SK-N-SH (cell line): ENCODE data around the gene H1-8. TPM values are rescaled to one million over a fixed set of nuclear protein-coding genes. Genes with fewer than 3 reads are reported as not detected.

Experiments
- CTCF ChIA-PET: fragments of 300-600, 350-600 bp; formaldehyde crosslinking; extraction: SDS; loops from one replicate; lab custom pipeline; 2021; lab: Yijun Ruan, JAX
- POLR2A ChIA-PET: fragments of 350-600 bp; sonication (Branson Sonifier 250); formaldehyde crosslinking; extraction: SDS; loops from one replicate; lab custom pipeline; 2020; ENCODE audit warnings: antibody characterized with exemption, inconsistent platforms; lab: Yijun Ruan, JAX
- DNase-seq: peaks from one replicate; pipeline ENCODE4 v3.0.0; 2012
- H2AFZ ChIP-seq: fragments of 200-600 bp; sonication (generic); 2 replicates; pipeline ENCODE4 v1.8.1; 2016; ENCODE audit warnings: antibody characterized with exemption, mild to moderate bottlenecking, low read depth
- H3F3A ChIP-seq: fragments of 200-600 bp; sonication (generic); replicated peaks from 2 replicates; pipeline ENCODE3; 2016; ENCODE audit warnings: antibody characterized with exemption, mild to moderate bottlenecking; ENCODE audit not compliant: insufficient read depth
- H3K27ac ChIP-seq, 2 experiments: fragments of 200-500 bp in 1 of 2; fragments of 200-600 bp in 1 of 2; sonication (Bioruptor generic) in 1 of 2; sonication (generic), shearing (Covaris generic) in 1 of 2; 2 replicates each; pipeline versions ENCODE4 v1.5.1 to v1.6.1; 2014 to 2016; ENCODE audit warnings: low read depth in 2 of 2, inconsistent platforms in 1 of 2, low read length in 1 of 2, mild to moderate bottlenecking in 1 of 2, mixed read lengths in 1 of 2
- H3K27me3 ChIP-seq: fragments of 200-600 bp; sonication (generic), shearing (Covaris generic); 2 replicates; pipeline ENCODE4 v1.6.1; 2016; ENCODE audit warnings: mixed run types; ENCODE audit not compliant: insufficient read depth
- H3K36me3 ChIP-seq, 2 experiments: fragments of 200-500 bp in 1 of 2; fragments of 200-600 bp in 1 of 2; sonication (Bioruptor generic) in 1 of 2; sonication (generic) in 1 of 2; replicated peaks in 1 of 2; 2 replicates each; pipeline versions ENCODE3 to v1.5.1; 2014 to 2016; ENCODE audit warnings: low read length in 1 of 2, mild to moderate bottlenecking in 1 of 2; ENCODE audit not compliant: insufficient read depth in 2 of 2, control insufficient read depth in 1 of 2
- H3K4me1 ChIP-seq, 2 experiments: fragments of 200-500 bp in 1 of 2; fragments of 200-600 bp in 1 of 2; sonication (Bioruptor generic) in 1 of 2; sonication (generic), shearing (Covaris generic) in 1 of 2; 2 replicates each; pipeline versions ENCODE4 v1.5.1 to v1.6.1; 2014 to 2016; ENCODE audit warnings: low read depth in 1 of 2, low read length in 1 of 2, mixed run types in 1 of 2; ENCODE audit not compliant: insufficient read depth in 2 of 2, control insufficient read depth in 1 of 2
- H3K4me2 ChIP-seq: fragments of 200-600 bp; sonication (generic), shearing (Covaris generic); 2 replicates; pipeline ENCODE4 v1.6.1; 2017; ENCODE audit warnings: mixed run types
- H3K4me3 ChIP-seq, 2 experiments: fragments of 200-500 bp in 1 of 2; fragments of 200-600 bp in 1 of 2; sonication (Bioruptor generic) in 1 of 2; sonication (generic), shearing (Covaris generic) in 1 of 2; 2 replicates each; pipeline versions ENCODE4 v1.5.1 to v1.8.1; 2014 to 2016; ENCODE audit warnings: low read depth in 2 of 2, inconsistent platforms in 1 of 2, low read length in 1 of 2, mild to moderate bottlenecking in 1 of 2, mixed read lengths in 1 of 2, moderate library complexity in 1 of 2
- H3K79me2 ChIP-seq: fragments of 200-600 bp; sonication (generic); 2 replicates; pipeline ENCODE4 v1.8.1; 2017; ENCODE audit warnings: mild to moderate bottlenecking; ENCODE audit not compliant: insufficient read depth
- H3K9ac ChIP-seq: fragments of 200-600 bp; sonication (generic); 2 replicates; pipeline ENCODE4 v1.6.1; 2017; ENCODE audit warnings: mixed run types
- H3K9me2 ChIP-seq: fragments of 200-600 bp; sonication (generic); 2 replicates; pipeline ENCODE4 v1.6.1; 2017; ENCODE audit warnings: mixed run types
- H3K9me3 ChIP-seq: fragments of 200-600 bp; sonication (generic); 2 replicates; pipeline ENCODE4 v1.6.1; 2017; ENCODE audit warnings: mixed run types, mild to moderate bottlenecking, moderate library complexity
- H4K20me1 ChIP-seq: fragments of 200-600 bp; sonication (generic); 2 replicates; pipeline ENCODE4 v1.6.1; 2017; ENCODE audit warnings: mild to moderate bottlenecking, mixed run types; ENCODE audit not compliant: insufficient read depth
- ELF1 ChIP-seq: IDR thresholded peaks from 2 replicates; pipeline ENCODE4 v1.4.0; 2012
- EP300 ChIP-seq, 2 experiments: IDR thresholded peaks; 2 replicates each; pipeline versions ENCODE4 v1.4.0 to v1.6.1; 2012; ENCODE audit warnings: borderline replicate concordance in 1 of 2, low read depth in 1 of 2, low read length in 1 of 2
- EZH2phosphoT487 ChIP-seq: fragments of 200-600 bp; sonication (generic); IDR thresholded peaks from 2 replicates; pipeline ENCODE4 v1.6.1; 2017; ENCODE audit warnings: low read depth, mixed run types, mild to moderate bottlenecking, antibody characterized with exemption, moderate library complexity, borderline replicate concordance
- FOSL2 ChIP-seq: IDR thresholded peaks from 2 replicates; pipeline ENCODE4 v1.4.0; 2012; ENCODE audit warnings: low read depth, mild to moderate bottlenecking, moderate library complexity, borderline replicate concordance
- JUND ChIP-seq: IDR thresholded peaks from 2 replicates; pipeline ENCODE4 v1.4.0; 2012
- MEF2A ChIP-seq: IDR thresholded peaks from 2 replicates; pipeline ENCODE4 v1.4.0; 2012; ENCODE audit warnings: low read depth, borderline replicate concordance
- MXI1 ChIP-seq: IDR thresholded peaks from 2 replicates; pipeline ENCODE4 v1.6.1; 2012; ENCODE audit warnings: mild to moderate bottlenecking, low read depth, low read length, improper control_type of control experiment
- NFIC ChIP-seq: IDR thresholded peaks from 2 replicates; pipeline ENCODE4 v1.4.0; 2012; ENCODE audit warnings: borderline replicate concordance
- POLR2AphosphoS5 ChIP-seq: IDR thresholded peaks from 2 replicates; pipeline ENCODE4 v1.6.1; 2012; ENCODE audit warnings: low read depth, low read length
- RAD21 ChIP-seq: IDR thresholded peaks from 2 replicates; pipeline ENCODE4 v1.6.1; 2012; ENCODE audit warnings: mild to moderate bottlenecking, low read length
- RXRA ChIP-seq: IDR thresholded peaks from 2 replicates; pipeline ENCODE4 v1.4.0; 2012; ENCODE audit warnings: low read depth, mild to moderate bottlenecking, borderline replicate concordance
- SIN3A ChIP-seq: IDR thresholded peaks from 2 replicates; pipeline ENCODE4 v1.6.1; 2012; ENCODE audit warnings: low read depth, mild to moderate bottlenecking, low read length, moderate library complexity, borderline replicate concordance
- TAF1 ChIP-seq: IDR thresholded peaks from 2 replicates; pipeline ENCODE4 v1.6.1; 2012; ENCODE audit warnings: low read depth, mild to moderate bottlenecking, low read length, moderate library complexity, borderline replicate concordance
- TCF12 ChIP-seq: IDR thresholded peaks from 2 replicates; pipeline ENCODE4 v1.4.0; 2012
- WGBS: methylation state at CpG from one replicate; pipeline ENCODE4 v1.1.6; 2017; ENCODE audit warnings: low lambda C conversion rate; 5-methylcytosine and 5-hydroxymethylcytosine counted together
- polyA plus RNA-seq, 3 experiments: library from polyadenylated mRNA; depleted of rRNA; stranded (reverse); fragments of >200 nt; gene quantifications; 2 replicates each; pipeline ENCODE4 v1.2.3, GENCODE V29; 2012
- TF ChIP-seq, protein P1 (sequence below): IDR thresholded peaks from 2 replicates; pipeline ENCODE4 v1.4.0; 2012; ENCODE audit warnings: low read depth, borderline replicate concordance
- TF ChIP-seq, protein P2 (sequence below): fragments of 150-350 bp; IDR thresholded peaks from 2 replicates; pipeline ENCODE4 v1.6.1; 2016; ENCODE audit warnings: mild to moderate bottlenecking, low read depth, low read length
- TF ChIP-seq, protein P3 (sequence below): IDR thresholded peaks from 2 replicates; pipeline ENCODE4 v1.4.0; 2012; ENCODE audit warnings: low read depth

H1-8 gene
- polyA plus RNA-seq, 1 of the 3 experiments (the other 2 are of a cell fraction): not detected

DNA sequence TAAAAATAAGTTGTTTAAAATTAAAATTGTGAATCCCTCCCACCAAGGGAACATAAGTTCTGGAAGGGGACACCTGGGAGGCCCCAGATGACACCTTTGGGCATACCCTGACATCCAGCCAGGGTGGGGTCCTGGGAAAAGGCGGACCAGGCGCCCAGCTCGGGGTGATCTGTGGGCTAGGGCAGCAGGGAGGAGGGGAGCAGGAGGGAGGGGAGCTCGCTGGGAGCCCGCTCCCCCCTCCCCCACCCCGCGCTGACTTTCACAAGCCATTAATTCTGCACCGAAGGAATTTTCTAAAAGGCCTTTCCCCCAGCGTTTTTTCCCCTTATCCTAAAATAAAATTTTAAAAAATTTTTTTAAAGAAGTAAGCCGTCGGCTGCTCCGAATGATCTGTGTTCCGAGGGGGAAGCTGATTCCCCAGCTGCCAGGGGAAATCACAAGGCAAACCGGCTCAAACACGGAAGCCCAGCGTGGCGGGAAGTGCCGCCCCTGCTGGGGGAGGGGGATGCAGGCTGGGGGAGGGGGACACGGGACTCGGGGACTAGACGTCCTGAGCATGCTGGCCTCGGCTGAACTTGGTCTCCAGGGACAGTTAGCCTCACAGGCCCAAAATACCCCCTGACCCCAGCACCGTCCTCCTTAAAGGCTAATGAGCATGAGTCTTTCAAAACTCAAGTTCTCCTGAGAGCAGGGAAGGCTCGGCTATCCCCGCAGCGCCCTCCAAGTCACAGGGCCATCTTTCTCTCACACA lies 49.6 kb downstream of the H1-8 start:
- H3K4me2 ChIP-seq: no peak overlapping the region
- ChIA-PET CTCF (interaction anchor here (1.5 to 1.8 kb wide), 3 partner anchors 10 to 237 kb away, joined by 3 to 5 read pairs (median 3); no protein-coding TSS in a partner anchor), POLR2A (no interaction called here)
- 0 out of 2 replicates have a peak, but pooled peaks cover 7% of the 10 kb centered on the region for H3K79me2 ChIP-seq
- no peaks in the 10 kb centered on the region for H3K9me2 ChIP-seq
- H2AFZ ChIP-seq: no peak overlapping the region
- 94% methylated on average over 19 of the region's 26 CpGs for WGBS
- peaks cover 2 to 6% of the 10 kb centered on the region in 2 experiments; a peak in 3 of 4 replicates for H3K4me1 ChIP-seq
- no peak overlapping the region for H3K4me3 ChIP-seq
- no peak overlapping the region for H3K9ac ChIP-seq
- H4K20me1 ChIP-seq: no peaks in the 10 kb centered on the region
- no peaks in the 10 kb centered on the region for H3K9me3 ChIP-seq
- H3K27me3 ChIP-seq: no peaks in the 10 kb centered on the region
- no peaks in the 10 kb centered on the region for H3K36me3 ChIP-seq
- H3K27ac ChIP-seq: no peak overlapping the region
- peaks cover 3% of the 10 kb centered on the region for H3F3A ChIP-seq
- no peak for TF ChIP-seq EZH2phosphoT487
- no peak for TF ChIP-seq TCF12
- TF ChIP-seq MEF2A: no peak
- DNase-seq: no peak

DNA sequence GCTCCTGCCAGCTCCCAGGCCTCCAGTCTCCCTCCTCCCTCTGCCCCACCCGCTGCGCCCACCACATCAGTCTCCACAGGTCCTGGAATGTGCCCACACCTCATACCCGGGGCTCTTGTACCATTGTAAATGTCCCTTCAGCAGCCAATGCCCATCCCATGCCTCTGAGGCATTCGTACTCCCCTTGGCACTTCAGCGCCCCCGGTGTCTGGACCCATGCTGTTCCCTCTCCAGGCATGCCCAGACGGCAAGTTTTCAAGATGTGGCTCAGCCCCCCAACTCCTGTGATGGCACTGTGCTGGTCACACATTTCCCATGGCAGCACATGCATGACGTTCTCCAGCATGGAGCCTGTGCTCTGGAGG lies 50.2 kb downstream of the H1-8 start:
- no peak overlapping the region for H3K4me3 ChIP-seq
- no peaks in the 10 kb centered on the region for H3K36me3 ChIP-seq
- no peaks in the 10 kb centered on the region for H4K20me1 ChIP-seq
- H3K27me3 ChIP-seq: no peaks in the 10 kb centered on the region
- H3F3A ChIP-seq: peaks cover 3% of the 10 kb centered on the region
- no peak overlapping the region for H3K4me2 ChIP-seq
- peaks cover 7% of the 10 kb centered on the region; the same call in 1 of the 2 replicates for H3K79me2 ChIP-seq
- no peak overlapping the region for H3K27ac ChIP-seq
- POLR2A ChIA-PET: no interaction called here
- peaks cover 2 to 6% of the 10 kb centered on the region in 2 experiments; a peak in 3 of 4 replicates for H3K4me1 ChIP-seq
- TF ChIP-seq MEF2A (no peak), MXI1 (no peak), JUND (no peak)
- H2AFZ ChIP-seq: no peak overlapping the region
- CTCF ChIA-PET: interaction anchor here (2.1 kb wide), 1 partner anchor 103 kb away, joined by 7 read pairs; no protein-coding TSS in a partner anchor
- no peak for DNase-seq
- no peaks in the 10 kb centered on the region for H3K9me3 ChIP-seq
- no peak overlapping the region for H3K9ac ChIP-seq
- 91% methylated on average over 6 of the region's 8 CpGs for WGBS
- no peaks in the 10 kb centered on the region for H3K9me2 ChIP-seq

DNA sequence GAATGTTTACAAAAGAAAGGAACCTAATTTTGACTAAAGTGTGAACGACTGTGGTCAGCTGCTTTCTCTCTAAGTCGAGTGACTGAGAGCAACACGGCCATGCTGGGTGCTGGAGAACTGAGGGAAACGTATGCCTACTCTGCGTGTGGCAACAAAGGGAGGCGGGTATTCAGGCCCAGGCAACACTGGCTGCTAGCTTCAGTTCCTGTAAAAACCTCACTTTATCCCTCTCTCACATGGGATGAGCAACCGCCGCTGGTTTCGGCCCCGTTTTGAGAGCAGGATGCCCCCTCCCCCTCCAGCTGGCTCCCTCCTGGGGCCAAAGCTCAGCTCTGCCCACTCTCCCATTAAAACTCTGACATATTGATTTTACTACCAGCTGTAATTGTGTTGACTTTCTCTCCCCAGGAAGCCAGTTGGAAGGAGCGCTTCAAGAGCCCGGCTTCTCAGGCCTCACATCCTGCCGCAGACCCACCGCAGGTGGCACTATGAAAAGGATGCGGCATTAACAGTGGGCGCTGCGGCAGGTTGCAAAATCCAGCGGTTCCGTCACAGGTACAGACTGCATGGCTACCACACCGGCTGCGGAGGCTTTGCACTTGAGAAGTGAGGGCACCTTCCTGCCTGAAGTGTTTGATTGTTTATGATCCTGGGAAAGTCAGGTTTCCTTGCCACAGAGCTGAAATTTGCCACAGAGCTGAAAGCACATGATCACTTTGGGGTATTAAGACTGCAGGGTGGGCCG lies 50.8 kb downstream of the H1-8 start:
- H3K36me3 ChIP-seq: no peaks in the 10 kb centered on the region
- no peak for TF ChIP-seq ELF1
- no peak for TF ChIP-seq RAD21
- TF ChIP-seq, protein P1, sequence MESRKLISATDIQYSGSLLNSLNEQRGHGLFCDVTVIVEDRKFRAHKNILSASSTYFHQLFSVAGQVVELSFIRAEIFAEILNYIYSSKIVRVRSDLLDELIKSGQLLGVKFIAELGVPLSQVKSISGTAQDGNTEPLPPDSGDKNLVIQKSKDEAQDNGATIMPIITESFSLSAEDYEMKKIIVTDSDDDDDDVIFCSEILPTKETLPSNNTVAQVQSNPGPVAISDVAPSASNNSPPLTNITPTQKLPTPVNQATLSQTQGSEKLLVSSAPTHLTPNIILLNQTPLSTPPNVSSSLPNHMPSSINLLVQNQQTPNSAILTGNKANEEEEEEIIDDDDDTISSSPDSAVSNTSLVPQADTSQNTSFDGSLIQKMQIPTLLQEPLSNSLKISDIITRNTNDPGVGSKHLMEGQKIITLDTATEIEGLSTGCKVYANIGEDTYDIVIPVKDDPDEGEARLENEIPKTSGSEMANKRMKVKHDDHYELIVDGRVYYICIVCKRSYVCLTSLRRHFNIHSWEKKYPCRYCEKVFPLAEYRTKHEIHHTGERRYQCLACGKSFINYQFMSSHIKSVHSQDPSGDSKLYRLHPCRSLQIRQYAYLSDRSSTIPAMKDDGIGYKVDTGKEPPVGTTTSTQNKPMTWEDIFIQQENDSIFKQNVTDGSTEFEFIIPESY: no peak
- TF ChIP-seq, protein P2, sequence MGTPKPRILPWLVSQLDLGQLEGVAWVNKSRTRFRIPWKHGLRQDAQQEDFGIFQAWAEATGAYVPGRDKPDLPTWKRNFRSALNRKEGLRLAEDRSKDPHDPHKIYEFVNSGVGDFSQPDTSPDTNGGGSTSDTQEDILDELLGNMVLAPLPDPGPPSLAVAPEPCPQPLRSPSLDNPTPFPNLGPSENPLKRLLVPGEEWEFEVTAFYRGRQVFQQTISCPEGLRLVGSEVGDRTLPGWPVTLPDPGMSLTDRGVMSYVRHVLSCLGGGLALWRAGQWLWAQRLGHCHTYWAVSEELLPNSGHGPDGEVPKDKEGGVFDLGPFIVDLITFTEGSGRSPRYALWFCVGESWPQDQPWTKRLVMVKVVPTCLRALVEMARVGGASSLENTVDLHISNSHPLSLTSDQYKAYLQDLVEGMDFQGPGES: no peak
- TF ChIP-seq POLR2AphosphoS5: no peak
- no peak for TF ChIP-seq TAF1
- no peak for TF ChIP-seq JUND
- TF ChIP-seq RXRA: no peak
- TF ChIP-seq, protein P3, sequence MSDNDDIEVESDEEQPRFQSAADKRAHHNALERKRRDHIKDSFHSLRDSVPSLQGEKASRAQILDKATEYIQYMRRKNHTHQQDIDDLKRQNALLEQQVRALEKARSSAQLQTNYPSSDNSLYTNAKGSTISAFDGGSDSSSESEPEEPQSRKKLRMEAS: no peak
- TF ChIP-seq EP300 (IDR thresholded peaks at IDR 0.05; ENCODE audit: borderline replicate concordance in 1 of 2, low read depth in 1 of 2, low read length in 1 of 2): no peak
- no peak for TF ChIP-seq SIN3A
- TF ChIP-seq FOSL2: no peak
- TF ChIP-seq NFIC: no peak

More for the DNA sequence above, 50.8 kb downstream of the H1-8 start:
- Histone ChIP-seq H3F3A (peaks cover 3% of the 10 kb centered on the region), H3K4me1 (peaks cover 2 to 6% of the 10 kb centered on the region in 2 experiments; a peak in 3 of 4 replicates), H3K9me2 (no peaks in the 10 kb centered on the region), H3K79me2 (peaks cover 13% of the 10 kb centered on the region), H4K20me1 (no peaks in the 10 kb centered on the region), H3K4me2 (no peak overlapping the region), H2AFZ (no peak overlapping the region), H3K27ac (no peak overlapping the region), H3K9ac (no peak overlapping the region), H3K4me3 (no peak overlapping the region), H3K9me3 (no peaks in the 10 kb centered on the region), H3K27me3 (no peaks in the 10 kb centered on the region)
- ChIA-PET POLR2A (no interaction called here), CTCF (interaction anchor here (1.0 to 2.1 kb wide), 3 partner anchors 12 to 103 kb away, joined by 3 to 7 read pairs (median 4); no protein-coding TSS in a partner anchor)
- WGBS: 93% methylated on average over 17 of the region's 22 CpGs
- no peak for DNase-seq
